Endothelial cell (in vitro differentiated cells): Measurements from ENCODE around the gene RAB5IF. TPM values are rescaled to one million over a fixed set of nuclear protein-coding genes. Genes with fewer than 3 reads are reported as not detected.

Experiments used
- DNase-seq: peaks from one replicate; pipeline ENCODE4 v3.0.0; 2021; ENCODE audit warnings: low spot score
- H3K27ac Mint-ChIP-seq: one replicate; pipeline ENCODE4 v1.8.0; 2021; ENCODE audit warnings: mixed read lengths, inconsistent platforms; ENCODE audit not compliant: unreplicated experiment
- H3K27me3 Mint-ChIP-seq: one replicate; pipeline ENCODE4 v1.8.0; 2021; ENCODE audit warnings: mild to moderate bottlenecking, moderate library complexity, mixed read lengths, inconsistent platforms; ENCODE audit not compliant: unreplicated experiment
- H3K36me3 Mint-ChIP-seq: one replicate; pipeline ENCODE4 v1.8.0; 2021; ENCODE audit warnings: mild to moderate bottlenecking, low read depth, mixed read lengths, inconsistent platforms; ENCODE audit not compliant: unreplicated experiment
- H3K4me1 Mint-ChIP-seq: one replicate; pipeline ENCODE4 v1.8.0; 2021; ENCODE audit warnings: mild to moderate bottlenecking, mixed read lengths, inconsistent platforms; ENCODE audit not compliant: unreplicated experiment
- H3K4me3 Mint-ChIP-seq: one replicate; pipeline ENCODE4 v1.8.0; 2021; ENCODE audit warnings: mild to moderate bottlenecking, mixed read lengths, inconsistent platforms; ENCODE audit not compliant: unreplicated experiment
- H3K9me3 Mint-ChIP-seq: one replicate; pipeline ENCODE4 v1.8.0; 2021; ENCODE audit warnings: mixed read lengths, inconsistent platforms; ENCODE audit not compliant: unreplicated experiment
- total RNA-seq: library from RNA; stranded (reverse); fragmentation: NEBNext Ultra II Directional; extraction: Animal tissue kit (Norgen Biotek cat#: 25700); gene quantifications from one replicate; pipeline ENCODE4 v1.2.1, GENCODE V29; 2021; ENCODE audit not compliant: unreplicated experiment
- TF ChIP-seq, protein P1 (sequence below): fragments of 200-600 bp; sonication (generic); IDR thresholded peaks from one replicate; pipeline ENCODE4 v1.5.0; 2021; ENCODE audit warnings: antibody characterized with exemption; ENCODE audit not compliant: unreplicated experiment

Gene RAB5IF
- total RNA-seq, 1 donor from 2014 or later: 112 TPM

DNA sequence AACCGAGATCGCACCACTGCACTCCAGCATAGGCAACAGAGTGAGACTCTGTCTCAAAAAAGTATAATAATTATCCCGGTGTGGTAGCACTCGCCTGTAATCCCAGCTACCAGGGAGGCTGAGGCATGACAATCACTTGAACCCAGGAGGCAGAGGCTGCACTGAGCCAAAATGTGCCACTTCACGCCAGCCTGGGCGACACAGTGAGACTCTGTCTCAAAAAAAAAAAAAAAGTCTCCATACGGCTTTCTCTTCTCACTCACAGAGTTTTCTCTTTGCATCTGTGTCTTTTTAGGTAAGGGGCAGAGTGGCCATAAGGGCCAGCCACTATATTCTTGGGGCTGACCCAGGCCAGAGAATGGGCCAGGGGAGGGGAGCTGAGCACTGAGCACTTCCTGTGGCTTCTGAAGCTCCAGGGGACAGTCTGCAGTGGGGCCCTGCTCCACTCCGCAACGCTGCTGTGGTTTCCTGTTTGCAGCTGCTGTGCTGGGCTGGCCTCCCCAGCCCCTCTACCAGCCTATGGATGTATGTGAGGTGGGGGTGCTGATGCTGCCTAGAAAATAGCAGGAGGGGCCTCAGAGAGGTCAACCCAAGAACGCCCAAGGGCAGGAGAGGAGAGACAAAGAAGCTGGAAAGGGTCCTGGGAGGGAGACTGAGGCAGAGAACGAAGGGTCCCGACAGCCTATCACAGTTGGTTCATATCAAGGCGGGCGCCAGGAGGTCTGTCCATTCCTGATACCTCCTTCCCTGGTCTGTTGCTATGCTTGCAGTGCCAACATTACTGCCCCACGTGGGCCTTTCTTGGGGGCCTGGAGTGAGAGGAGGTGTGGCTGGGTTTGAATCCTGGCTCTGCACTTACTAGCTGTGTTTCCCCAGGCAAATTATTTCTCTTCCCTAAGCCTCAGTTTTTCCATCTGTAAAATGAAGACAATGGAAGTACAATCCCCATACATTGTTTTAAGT lies 24.4 kb downstream of the RAB5IF start:
- H3K27ac Mint-ChIP-seq: no peak overlapping the region
- DNase-seq: peak; percentile 18

DNA sequence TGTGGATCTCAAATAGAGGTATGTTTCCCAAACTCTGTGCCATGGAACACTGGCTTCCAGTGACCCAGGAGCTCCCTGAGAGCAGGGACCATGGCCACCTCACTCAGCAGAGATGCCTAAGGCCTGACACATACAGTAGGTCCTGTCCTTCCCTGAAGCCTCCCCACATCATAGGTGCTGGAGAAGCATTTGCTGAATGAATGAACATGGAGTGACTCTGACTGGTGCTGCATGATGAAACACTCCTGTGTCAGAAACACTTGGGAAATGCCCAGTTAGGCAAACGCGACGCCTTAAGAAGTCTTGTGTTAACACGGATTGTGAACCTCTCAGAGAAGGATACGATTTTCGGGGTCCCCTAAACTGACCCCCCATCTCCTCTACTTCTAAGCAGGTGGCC lies 26.1 kb downstream of the RAB5IF start:
- H3K4me3 Mint-ChIP-seq: no peak overlapping the region
- peaks cover 3% of the 10 kb centered on the region for H3K27me3 Mint-ChIP-seq
- H3K27ac Mint-ChIP-seq: no peak overlapping the region
- TF ChIP-seq, protein P1, sequence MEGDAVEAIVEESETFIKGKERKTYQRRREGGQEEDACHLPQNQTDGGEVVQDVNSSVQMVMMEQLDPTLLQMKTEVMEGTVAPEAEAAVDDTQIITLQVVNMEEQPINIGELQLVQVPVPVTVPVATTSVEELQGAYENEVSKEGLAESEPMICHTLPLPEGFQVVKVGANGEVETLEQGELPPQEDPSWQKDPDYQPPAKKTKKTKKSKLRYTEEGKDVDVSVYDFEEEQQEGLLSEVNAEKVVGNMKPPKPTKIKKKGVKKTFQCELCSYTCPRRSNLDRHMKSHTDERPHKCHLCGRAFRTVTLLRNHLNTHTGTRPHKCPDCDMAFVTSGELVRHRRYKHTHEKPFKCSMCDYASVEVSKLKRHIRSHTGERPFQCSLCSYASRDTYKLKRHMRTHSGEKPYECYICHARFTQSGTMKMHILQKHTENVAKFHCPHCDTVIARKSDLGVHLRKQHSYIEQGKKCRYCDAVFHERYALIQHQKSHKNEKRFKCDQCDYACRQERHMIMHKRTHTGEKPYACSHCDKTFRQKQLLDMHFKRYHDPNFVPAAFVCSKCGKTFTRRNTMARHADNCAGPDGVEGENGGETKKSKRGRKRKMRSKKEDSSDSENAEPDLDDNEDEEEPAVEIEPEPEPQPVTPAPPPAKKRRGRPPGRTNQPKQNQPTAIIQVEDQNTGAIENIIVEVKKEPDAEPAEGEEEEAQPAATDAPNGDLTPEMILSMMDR: no peak
- peaks cover 2% of the 10 kb centered on the region for H3K36me3 Mint-ChIP-seq
- DNase-seq: no peak
- no peaks in the 10 kb centered on the region for H3K9me3 Mint-ChIP-seq
- H3K4me1 Mint-ChIP-seq: peaks cover 11% of the 10 kb centered on the region

More for the DNA sequence above, 24.4 kb downstream of the RAB5IF start:
- H3K36me3 Mint-ChIP-seq: peaks cover 2% of the 10 kb centered on the region
- H3K4me3 Mint-ChIP-seq: no peak overlapping the region
- H3K9me3 Mint-ChIP-seq: no peaks in the 10 kb centered on the region
- peaks cover 11% of the 10 kb centered on the region for H3K4me1 Mint-ChIP-seq
- H3K27me3 Mint-ChIP-seq: peaks cover 3% of the 10 kb centered on the region
- TF ChIP-seq, protein P1: no peak

DNA sequence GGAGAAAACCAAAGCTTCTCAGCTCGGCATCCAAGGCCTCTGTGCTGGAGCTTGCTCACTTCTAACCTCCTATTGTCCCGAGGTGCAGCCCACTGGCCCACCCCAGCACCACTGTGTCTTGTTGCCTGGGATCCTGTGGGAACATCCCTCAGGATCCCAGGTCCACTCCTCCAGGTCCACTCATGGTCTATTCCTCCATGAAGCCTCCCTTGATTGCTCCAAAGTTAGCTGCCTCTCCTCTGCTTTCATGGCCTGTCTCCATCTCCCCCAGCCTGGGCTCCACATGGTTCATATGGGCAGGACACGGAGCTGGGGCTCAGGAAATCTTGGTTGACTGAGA lies 26.5 kb downstream of the RAB5IF start:
- peak overlapping the region; percentile 36 for H3K27ac Mint-ChIP-seq
- H3K4me3 Mint-ChIP-seq: no peak overlapping the region
- H3K4me1 Mint-ChIP-seq: peaks cover 11% of the 10 kb centered on the region
- peaks cover 3% of the 10 kb centered on the region for H3K27me3 Mint-ChIP-seq
- no peak for DNase-seq
- no peaks in the 10 kb centered on the region for H3K9me3 Mint-ChIP-seq
- TF ChIP-seq, protein P1: no peak
- peaks cover 2% of the 10 kb centered on the region for H3K36me3 Mint-ChIP-seq

DNA sequence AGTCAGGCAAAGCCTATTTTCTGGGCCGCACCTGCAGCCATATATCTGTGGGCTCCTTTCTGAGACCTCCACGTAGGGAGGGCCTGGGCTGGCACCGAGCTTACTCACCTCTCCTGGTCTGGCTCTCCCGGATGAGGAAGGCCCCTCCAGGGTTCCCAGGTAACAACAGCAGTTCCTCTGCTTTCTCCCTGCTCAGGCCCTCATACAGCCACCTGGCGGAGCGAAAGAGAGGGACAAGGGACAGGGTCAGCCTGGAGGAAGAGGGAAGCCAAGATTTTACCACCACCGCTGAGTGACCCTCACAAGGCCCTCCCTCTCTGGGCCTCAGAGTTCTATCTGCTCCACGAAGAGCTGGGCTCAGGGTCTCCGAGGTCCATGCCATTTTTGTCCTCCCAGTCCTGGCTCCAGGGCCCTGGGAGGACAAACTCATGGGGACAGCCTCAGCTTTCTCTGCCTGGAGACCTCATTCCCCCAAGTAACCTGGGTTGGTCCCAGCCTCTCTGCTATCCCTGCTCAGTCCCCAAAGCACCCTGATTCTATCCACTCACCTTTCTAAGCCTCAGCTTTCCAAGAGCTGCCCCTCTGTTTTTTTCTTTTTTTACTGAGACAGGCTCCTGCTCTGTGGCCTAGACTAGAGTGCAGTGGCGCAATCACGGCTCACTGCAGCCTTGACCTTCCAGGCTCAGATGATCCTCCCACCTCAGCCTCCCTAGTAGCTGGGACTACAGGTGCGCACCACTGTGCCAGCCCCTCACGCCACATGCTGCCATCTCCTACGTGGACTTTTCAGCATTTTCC lies 27.1 kb downstream of the RAB5IF start:
- TF ChIP-seq, protein P1: no peak
- no peaks in the 10 kb centered on the region for H3K9me3 Mint-ChIP-seq
- peaks cover 2% of the 10 kb centered on the region for H3K36me3 Mint-ChIP-seq
- peaks cover 3% of the 10 kb centered on the region for H3K27me3 Mint-ChIP-seq
- H3K27ac Mint-ChIP-seq: no peak overlapping the region
- H3K4me1 Mint-ChIP-seq: peaks cover 11% of the 10 kb centered on the region
- no peak overlapping the region for H3K4me3 Mint-ChIP-seq
- peak; percentile 21 for DNase-seq
